GM19438 (cell line): ENCODE data around the gene SLC9A6.
"Not testable (repeated sequence)": the region's sequence is repeated elsewhere in the genome, so short reads cannot be mapped to it uniquely, and the experiment has no call there.

Source experiments
- ATAC-seq: cut with Tn5 transposase; IDR thresholded peaks from one replicate; pipeline ENCODE4 v1.9.1; 2021; ENCODE audit warnings: low read depth; ENCODE audit not compliant: unreplicated experiment

The SLC9A6 gene

DNA sequence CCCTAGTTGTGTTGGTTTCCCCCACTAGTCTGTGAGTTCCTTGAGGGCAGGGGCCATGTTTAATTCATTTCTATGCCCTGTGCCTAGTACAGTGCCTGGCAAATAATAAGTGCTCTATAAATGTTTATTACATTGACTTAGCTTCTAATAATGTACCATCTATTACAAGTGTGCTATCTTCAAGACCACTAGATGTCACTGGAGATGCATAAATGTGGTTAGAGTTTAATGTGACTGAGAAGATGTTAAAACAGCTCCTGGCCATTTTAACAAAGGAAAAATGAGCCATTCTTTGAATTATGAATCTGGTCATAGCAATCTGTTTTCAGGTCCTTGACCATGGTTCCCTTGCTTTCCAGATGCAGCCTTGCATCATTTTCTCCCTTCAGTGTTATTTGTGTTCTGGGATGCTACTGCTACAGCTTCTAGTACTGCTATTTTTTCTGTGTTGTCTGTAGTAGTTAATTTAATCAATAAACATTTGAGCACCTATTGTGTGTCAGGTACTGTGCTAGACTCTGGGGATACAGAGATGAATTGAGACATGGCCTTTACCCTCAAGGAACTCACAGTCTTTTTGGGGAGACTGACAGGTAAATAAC, 43.2 kb downstream of the SLC9A6 start:
- ATAC-seq = no peak

DNA sequence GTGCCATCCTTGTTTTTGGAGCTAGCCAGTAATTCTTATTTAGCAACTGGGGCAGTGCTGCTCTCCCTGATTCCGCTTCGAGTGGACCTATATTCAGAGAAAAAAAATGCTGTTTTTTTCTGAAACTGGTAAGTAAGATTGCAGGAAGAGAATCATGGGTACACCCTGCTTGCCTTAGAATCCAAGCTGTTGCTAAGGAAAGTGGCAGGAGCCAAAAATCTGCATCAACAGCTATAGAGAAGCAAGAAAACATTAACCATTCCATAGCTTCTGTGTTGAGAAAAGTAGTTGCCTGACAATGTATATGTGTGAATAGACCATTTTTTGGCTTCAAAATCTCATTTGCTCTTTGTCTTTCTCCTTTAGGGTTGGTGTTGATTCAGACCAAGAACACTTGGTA, 44.5 kb downstream of the SLC9A6 start:
- ATAC-seq = no peak

DNA sequence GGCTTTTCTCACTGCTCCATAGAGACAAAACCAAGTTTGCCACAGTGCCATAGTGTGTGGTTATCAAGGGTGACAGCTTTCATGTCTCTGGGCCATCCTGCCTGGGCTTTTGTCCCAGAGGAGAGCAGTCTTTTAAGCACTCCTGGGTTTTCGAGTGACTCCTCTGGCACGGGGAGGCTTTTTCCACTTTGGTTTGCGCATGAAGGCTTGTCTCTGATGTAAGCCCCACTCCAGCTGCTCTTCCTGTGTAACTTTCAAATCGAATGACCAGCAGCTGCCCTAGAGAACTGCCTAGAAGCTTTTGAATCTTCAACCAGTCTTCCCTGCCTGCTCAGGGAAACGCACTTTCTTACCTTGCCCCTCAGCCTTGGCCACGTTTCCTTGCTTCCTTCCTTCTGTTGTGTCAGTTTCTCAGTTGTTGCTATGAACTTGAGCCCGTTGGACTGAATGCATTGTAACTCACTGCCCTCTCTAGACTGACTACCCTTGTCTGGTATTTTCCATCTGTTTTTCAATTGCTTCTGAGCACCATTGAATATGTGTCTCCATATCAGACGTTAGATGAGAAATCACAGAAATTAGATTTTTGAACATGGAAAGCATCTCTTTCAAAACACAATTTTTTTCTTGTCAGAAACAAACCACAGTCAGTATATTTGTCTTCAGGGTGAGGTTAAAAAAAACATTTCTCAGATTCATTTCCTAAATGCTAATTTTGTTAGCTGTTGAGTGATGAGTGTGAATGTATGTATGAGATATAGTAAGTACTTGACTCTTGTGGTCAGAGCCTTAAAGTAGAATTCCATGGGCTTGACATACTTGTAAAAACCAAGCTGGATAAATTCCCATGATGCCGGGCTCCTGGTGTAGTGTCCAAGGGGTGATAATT, 45.3 kb downstream of the SLC9A6 start:
- ATAC-seq = no peak

DNA sequence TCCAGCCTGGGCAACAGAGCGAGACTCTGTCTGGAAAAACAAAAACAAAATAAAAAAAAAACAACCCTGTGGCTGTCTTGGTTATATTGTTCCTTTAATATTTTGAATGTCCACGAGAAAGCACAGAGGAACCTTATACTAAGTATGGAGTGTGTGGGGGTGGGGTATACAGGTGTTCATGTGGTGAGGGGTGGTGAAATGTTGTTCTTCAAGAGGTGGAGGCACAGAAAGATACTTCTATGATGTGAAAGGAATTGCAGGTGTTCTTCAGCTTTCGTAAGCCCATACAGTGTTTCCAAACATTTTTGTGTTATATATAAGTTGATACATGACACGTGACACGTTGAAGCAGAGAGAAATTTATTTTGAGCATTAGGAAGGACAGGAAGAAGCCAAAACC, 46.4 kb downstream of the SLC9A6 start:
- ATAC-seq = no peak

DNA sequence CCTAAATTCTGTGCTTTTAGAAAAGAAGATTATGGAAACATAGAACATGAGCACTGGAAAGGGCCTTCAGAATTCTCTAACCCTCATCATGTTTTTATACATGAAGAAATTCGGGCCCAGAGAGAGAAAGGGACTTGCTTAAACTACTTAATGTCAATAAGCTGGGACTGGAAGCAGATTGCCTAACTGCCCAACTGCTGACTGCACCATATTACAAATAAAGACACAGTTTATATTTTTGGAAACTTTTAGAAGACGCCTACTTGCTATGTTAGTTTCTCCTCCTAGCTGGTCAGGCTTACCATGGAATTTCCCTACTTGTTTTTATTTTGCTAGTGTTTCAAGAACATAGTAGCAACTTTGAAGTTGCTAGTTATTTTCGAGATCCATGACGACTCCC, 47.1 kb downstream of the SLC9A6 start:
- ATAC-seq = no peak

DNA sequence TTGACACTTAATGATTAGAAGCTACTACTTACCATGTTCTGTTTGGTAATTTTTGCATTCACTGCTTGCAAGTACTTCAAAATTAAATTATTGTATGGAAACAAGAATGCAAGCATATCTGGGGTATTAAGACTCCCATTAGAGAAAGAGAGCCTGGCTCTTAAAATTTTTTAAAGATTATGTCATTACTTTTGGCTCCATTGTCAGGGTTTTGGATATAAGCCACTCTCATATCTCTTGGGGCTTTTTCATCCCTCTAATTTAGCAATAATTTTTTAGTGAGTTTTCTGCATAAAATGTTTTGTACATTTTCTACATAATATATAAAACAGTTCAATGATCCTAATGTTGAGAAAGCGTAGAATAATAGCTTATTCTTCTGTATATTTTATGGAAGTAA, 49.4 kb downstream of the SLC9A6 start:
- no peak for ATAC-seq

DNA sequence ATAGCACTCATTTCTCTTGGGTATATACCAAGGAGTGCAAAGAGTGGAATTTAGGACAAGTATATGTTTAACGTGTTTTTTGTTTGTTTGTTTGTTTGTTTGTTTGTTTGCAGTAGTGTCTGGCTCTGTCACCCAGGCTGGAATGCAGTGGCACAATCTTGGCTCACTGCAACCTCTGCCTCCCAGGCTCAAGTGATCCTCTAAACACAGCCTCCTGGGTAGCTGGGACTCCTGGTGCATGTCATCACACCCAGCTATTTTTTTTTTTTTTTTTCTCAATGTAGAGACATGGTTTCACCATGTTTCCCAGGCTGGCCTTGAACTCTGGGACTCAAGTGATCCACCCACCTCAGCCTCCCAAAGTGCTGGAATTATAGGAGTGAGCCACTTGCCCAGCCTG, 50.4 kb downstream of the SLC9A6 start:
- ATAC-seq = no peak

DNA sequence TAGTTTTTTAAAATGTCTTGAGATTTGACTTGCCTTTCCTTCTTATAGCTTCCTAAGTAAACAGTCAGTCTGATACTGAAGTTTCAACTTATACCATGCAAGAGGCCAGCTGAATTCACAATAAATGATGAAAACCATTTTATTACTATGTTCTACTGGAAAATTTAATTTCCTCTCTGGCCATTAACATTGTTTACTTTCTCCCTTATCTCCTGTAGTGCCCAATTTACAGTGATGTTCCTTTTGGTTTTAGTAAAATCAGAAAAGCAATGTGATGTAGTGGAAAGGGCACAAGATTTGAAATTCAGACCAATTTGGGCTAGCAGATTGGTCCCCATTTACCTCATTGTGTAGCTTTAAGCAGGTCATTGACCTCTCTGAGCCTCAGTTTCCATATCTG, 54.2 kb downstream of the SLC9A6 start:
- no peak for ATAC-seq

DNA sequence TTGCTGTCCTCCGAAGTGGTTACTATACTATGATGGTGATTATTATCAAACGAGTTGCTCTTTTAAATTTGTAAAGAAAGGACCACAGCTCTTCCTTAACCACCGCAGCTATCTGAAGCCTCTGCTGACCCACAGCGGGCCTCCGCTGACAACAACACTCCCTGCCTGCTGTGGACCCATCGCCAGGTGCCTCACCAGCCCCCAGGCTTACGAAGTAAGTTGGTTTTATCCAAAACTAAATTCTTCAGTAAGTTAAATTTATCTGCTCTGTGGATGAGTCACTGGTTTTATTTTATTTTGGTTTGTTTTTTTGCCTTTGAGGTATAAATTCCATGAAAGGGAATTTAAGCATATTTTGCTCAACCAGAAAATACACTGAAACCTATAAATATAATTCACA, 54.7 kb downstream of the SLC9A6 start:
- no peak for ATAC-seq

DNA sequence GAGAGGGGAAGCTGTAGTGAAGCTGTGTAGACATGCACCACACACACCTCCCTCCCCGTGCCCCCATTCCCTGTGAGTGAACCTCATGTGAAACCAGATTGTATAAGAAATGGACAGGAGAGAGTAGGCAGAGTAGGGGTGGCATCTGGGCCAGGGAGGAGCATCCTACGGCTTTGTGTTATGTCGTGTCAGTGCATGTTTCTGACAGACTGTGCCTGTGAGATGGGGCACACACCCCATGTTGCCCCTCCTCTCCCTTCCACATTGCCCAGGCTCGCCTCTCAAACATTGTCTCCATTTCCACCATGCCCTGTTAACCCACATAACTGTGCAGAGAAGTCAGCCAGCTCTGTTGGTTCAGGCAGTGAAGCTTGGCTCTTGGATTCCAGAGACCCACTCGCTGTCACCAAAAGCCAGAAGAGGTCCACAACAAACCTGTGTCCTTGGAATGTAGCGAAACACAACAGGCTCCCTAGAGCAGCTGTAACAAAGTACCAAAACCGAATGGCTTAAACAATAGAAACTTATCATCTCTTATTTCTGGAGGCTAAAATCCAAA, 56.1 kb downstream of the SLC9A6 start:
- ATAC-seq = no peak

DNA sequence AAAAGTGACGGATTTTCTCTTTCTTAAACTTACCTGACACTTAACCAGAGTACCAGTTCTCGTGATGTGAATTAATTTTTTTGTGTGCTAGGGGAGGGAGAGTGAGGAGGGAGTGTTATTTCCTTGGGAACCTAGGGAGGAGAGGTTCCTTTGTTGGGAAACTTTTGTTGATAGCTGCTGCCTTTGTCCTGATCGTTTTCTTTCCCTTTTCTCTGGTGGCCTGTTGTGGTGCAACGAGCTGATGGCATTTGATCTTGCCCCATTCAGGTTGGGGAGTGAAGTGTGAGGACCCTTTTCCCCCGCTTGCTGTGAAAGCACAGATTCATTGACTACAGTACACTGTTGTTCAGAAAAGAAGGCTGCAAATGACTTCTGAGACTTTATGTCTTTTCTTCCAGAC, 59.8 kb downstream of the SLC9A6 start:
- no peak for ATAC-seq

DNA sequence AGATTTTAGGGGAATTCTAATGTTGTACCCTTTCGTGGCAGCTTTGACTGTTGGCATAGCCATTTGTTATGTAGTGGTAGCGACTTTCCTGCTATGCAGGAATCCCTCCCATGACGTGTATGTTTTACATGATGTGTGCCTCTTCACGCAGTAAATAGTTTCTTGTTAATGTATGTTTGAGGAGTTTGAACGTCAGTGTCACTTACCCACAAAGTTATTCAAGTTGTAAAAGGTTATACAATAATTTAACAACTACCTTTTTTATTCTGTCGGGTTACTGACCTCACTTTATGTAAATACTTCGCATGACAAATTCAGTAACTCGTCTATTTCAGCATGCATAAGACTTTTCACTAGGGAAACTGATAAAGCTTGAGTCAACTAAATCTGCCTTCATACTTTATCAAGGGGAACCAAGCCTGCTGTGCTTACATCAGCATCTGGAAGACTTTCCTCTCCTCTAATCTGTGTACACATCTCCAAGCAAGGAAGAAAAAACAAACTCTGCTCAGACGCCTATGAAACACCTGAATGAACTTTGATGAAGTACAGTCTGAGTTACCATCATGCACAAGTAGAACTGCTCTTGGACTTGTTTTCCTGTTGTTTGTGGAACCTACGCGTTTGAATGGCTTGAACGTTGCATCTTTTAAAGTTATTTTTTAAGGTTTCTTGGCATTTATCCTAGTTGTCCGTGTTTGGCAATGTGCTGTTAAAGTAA, 61.2 kb downstream of the SLC9A6 start:
- ATAC-seq = no peak

DNA sequence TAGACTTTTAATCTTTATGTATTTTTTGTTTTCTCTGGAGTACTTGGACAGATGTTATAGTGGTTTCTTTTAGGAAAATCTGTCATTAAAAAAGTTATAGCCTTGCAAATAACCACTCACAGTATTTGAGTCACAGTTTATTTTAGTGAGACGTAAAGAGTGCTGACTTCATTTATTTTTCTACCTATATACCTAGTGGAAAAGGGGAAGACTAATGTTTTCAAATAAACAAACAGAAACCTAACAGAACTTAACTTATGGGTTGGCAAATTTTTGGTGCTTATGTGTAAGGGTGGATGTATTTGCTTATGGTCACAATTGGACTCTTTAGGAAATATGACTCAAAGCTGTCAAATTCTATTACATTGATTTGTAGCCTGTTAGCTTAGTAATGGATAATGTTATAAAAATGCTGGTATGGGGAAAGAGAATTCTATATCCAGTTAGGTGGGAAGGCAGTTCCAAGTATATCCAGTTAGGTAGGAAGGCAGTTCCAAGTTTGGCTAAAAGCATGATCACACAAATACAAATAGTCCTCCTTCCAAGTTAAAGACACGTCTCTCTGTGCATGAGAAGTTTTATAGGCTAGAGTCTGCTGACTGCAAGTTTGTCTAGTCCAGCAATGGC, 61.9 kb downstream of the SLC9A6 start:
- no peak for ATAC-seq

DNA sequence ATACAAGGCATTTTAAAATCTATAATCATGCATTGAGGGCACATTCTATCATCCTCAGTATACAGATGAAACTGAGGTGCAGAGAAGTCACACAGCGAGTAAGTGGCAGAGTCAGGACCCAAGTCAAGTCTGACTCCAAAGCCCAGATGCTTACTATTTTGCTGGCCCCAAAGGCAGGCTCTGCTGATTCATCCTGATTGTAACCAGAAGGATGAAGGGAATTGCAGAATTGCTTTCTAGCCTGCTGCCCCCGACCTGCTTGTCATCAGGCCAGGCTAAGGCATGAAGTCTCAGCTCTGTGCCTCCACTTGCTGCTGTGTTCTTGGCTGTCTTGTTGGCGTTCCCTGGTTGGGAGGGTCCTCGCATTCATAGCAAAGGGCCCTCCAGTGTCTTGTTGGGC, 62.7 kb downstream of the SLC9A6 start:
- ATAC-seq = no peak

DNA sequence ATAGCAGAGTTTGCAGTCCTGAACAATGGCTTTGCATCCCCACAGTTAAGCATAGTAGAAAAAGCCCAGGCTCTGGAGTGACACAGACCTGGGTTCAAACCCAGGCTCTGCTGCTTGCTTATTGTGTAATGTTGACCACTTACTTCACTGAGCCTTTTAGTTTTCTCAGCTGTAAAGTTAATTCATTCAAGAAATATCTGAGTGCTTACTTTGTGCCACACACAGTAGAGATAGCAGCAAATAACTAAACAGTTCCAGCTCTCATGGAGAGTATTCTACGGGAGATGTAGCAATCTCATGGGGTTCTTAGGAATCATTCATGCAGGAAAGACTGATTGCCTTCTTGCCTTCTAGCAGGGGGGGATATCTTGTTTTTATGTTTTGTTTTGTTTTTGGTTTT, 63.2 kb downstream of the SLC9A6 start:
- no peak for ATAC-seq

DNA sequence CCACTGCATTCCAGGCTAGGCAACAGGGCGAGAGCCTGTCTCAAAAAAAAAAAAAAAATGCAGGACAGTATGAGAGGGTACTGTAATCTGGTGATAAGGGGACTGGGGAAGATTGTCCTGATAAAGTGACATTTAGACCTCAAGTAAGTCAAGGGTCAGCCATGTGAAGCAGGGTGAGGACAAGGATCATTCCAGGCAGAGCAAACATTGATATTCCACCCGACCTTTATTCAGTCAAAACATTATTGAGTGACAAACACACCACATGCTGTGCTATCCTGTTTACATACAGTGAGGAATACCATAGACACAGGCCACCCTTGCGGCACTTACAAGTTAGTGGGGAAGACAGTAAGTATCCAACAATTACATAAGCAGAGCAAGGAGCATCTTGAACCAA, 64.4 kb downstream of the SLC9A6 start:
- ATAC-seq = no peak

DNA sequence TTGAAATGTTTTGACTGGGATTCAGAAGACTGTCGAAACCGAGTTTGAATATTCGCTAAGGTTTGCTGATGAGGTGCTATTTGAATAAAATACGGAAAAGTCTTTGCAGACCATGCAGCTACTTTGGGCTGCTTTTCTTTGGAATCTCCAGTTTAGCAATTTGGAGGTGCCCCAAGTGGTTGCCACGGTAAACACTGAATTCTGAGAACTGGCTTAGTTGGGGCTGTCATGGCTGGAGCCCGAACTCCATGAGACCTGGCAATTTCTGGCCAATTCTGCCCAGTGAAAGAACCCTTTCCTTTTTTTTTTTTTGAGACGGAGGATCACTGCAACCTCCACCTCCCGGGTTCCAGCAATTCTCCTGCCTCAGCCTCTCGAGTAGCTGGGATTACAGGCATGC, 65.6 kb downstream of the SLC9A6 start:
- not testable (repeated sequence) for ATAC-seq

DNA sequence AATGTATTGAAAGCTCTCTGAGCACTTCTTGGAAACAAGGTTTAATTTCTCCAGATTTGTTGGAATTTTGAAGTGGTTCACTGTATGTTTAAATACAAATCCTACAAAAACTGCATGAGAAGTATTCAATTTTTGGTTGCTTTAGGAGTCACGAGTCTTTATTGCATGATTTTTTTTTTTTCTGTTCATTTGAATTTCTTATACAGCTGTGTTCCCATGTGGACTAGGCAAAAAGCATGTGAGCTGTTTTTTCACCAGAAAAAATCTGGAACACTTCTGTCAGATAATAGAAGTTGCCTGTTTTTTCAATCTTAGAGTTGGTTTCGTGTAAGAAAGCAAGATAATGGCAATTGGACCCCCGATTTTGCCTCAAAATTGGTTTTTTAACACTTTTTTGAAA, 66.4 kb downstream of the SLC9A6 start:
- ATAC-seq = no peak

DNA sequence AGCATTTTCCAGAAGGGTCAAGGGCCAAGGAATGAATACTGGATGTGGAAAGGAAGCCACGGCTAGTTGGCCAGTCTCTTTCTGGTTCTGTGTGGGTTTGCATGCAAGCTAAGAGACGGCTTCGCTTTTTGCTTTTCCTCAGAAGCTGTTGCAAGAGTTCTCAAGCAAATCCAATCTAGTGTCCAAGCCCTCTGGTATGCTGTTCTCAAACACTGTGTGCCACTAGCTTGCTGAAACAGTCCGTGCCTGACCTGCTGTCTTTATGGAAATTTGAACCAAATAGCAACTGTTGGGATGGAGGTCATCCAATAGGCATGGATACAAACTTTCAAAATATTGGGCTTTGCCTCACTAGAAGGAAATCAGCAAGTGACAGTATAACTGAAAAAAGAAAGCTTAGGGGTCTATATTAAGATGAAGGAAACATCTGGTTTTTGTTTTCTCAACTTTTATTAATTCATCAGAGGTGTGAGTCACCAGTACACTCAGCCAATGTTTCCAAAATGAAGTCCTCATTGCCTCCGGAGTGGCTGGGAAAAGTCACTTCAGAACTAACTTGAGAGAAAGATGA, 70.5 kb downstream of the SLC9A6 start:
- no peak for ATAC-seq

DNA sequence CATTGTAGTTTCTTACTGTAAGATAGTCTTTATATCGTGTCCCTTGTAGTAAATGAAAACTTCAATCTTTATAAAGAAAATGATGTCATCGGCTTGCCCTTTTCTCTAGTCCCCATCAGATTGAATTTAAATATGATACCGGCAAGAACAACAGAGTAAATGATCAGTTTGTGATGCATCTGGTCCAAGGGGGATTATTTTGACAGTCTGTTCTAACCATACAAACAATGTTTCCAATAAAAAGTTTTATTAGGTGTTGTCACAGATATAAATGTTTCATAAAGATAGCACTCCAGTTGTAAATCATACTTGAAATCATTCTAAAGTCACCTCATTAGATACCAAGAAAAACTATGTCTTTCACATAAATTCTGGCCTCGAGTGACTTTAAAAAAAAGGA, 72.3 kb downstream of the SLC9A6 start:
- no peak for ATAC-seq

DNA sequence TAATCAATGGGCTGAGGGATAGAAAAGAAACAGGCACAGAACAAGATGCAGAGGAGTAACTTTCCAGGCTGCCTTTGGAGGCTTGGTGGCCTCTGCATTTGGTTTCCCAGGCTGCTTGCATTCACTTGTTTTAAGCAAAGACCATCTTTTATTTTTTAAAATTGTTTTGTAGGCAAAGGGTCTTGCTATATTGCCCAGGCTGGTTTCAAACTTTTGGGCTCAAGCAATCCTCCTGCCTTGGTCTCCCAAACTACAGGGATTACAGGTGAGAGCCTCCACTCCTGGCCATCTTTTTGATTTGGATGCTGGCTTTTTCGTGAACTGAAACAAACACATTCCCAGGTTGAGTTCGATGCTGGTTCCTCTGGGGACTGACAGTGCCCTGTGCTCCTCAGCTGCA, 74.1 kb downstream of the SLC9A6 start:
- ATAC-seq = no peak
